Hepatocyte (in vitro differentiated cells): ENCODE measurements around the gene NKD1. TPM values are rescaled to one million over a fixed set of nuclear protein-coding genes. Genes with fewer than 3 reads are reported as not detected.
"Not testable (repeated sequence)": the region's sequence is repeated elsewhere in the genome, so short reads cannot be mapped to it uniquely, and the experiment has no call there.

Experiments
- DNase-seq: peaks from one replicate; pipeline ENCODE4 v3.0.0-alpha.2; 2016; ENCODE audit warnings: low spot score
- H2AFZ ChIP-seq: fragments of 200-600 bp; sonication (generic); 2 replicates; pipeline ENCODE4 v1.6.0; 2016; ENCODE audit warnings: antibody characterized with exemption, mild to moderate bottlenecking
- H3K27ac ChIP-seq: fragments of 200-600 bp; sonication (generic); 2 replicates; pipeline ENCODE4 v1.5.1; 2016; ENCODE audit warnings: mild to moderate bottlenecking
- H3K27me3 ChIP-seq: fragments of 200-600 bp; sonication (generic); 2 replicates; pipeline ENCODE4 v1.6.1; 2016
- H3K36me3 ChIP-seq: fragments of 200-600 bp; sonication (generic); replicated peaks from 2 replicates; pipeline ENCODE4 v1.5.1; 2016; ENCODE audit warnings: low read depth; ENCODE audit not compliant: insufficient read depth
- H3K4me1 ChIP-seq: fragments of 200-600 bp; sonication (generic); 2 replicates; pipeline ENCODE4 v1.5.1; 2016; ENCODE audit warnings: mild to moderate bottlenecking, moderate library complexity; ENCODE audit not compliant: insufficient read depth
- H3K4me2 ChIP-seq: fragments of 200-600 bp; sonication (generic); 2 replicates; pipeline ENCODE4 v1.6.0; 2016
- H3K4me3 ChIP-seq: fragments of 200-600 bp; sonication (generic); 2 replicates; pipeline ENCODE4 v1.5.1; 2016; ENCODE audit warnings: mild to moderate bottlenecking
- H3K79me2 ChIP-seq: fragments of 200-600 bp; sonication (generic); 2 replicates; pipeline ENCODE4 v1.6.0; 2017; ENCODE audit warnings: mild to moderate bottlenecking
- H3K9me2 ChIP-seq: fragments of 200-600 bp; sonication (generic); replicated peaks from 2 replicates; pipeline ENCODE4 v1.6.0; 2017; ENCODE audit warnings: mild to moderate bottlenecking; ENCODE audit not compliant: insufficient read depth
- H3K9me3 ChIP-seq: fragments of 200-600 bp; sonication (generic); 2 replicates; pipeline ENCODE4 v1.5.1; 2016; ENCODE audit warnings: low read depth, mild to moderate bottlenecking
- H4K20me1 ChIP-seq: fragments of 200-600 bp; sonication (generic); 2 replicates; pipeline ENCODE4 v1.6.0; 2016; ENCODE audit warnings: mild to moderate bottlenecking; ENCODE audit not compliant: insufficient read depth, poor library complexity, severe bottlenecking
- EZH2 ChIP-seq: fragments of 200-600 bp; sonication (generic); IDR thresholded peaks from 2 replicates; pipeline ENCODE4 v1.6.1; 2016; ENCODE audit warnings: antibody characterized with exemption, mild to moderate bottlenecking, borderline replicate concordance
- EZH2phosphoT487 ChIP-seq: fragments of 200-600 bp; sonication (generic); IDR thresholded peaks from one replicate; pipeline ENCODE4 v1.6.1; 2018; ENCODE audit warnings: antibody characterized with exemption, mild to moderate bottlenecking, low read depth, moderate library complexity; ENCODE audit not compliant: unreplicated experiment, severe bottlenecking
- WGBS: methylation state at CpG from one replicate; pipeline ENCODE4 v1.1.6; 2016; ENCODE audit warnings: low lambda C conversion rate; ENCODE audit errors: missing lambda C conversion rate; 5-methylcytosine and 5-hydroxymethylcytosine counted together
- polyA plus RNA-seq: library from polyadenylated mRNA; unstranded; fragments of >200 nt; fragmentation: Nextera tagmentation; extraction: Ambion mirVana; gene quantifications from 2 replicates; pipeline ENCODE4 v1.2.1, GENCODE V29; 2016
- total RNA-seq: library from RNA; depleted of rRNA; stranded (reverse); fragments of >200 nt; gene quantifications from 2 replicates; pipeline ENCODE4 v1.2.3, GENCODE V29; 2014
- TF ChIP-seq, protein P1 (sequence below): fragments of 200-600 bp; sonication (generic); IDR thresholded peaks from 2 replicates; pipeline ENCODE4 v1.5.1; 2016; ENCODE audit warnings: antibody characterized with exemption, mild to moderate bottlenecking; ENCODE audit not compliant: poor library complexity

NKD1 gene
- total and polyA plus RNA-seq, 2 experiments from 2014 or later, result 5.9 to 26.3 TPM

DNA sequence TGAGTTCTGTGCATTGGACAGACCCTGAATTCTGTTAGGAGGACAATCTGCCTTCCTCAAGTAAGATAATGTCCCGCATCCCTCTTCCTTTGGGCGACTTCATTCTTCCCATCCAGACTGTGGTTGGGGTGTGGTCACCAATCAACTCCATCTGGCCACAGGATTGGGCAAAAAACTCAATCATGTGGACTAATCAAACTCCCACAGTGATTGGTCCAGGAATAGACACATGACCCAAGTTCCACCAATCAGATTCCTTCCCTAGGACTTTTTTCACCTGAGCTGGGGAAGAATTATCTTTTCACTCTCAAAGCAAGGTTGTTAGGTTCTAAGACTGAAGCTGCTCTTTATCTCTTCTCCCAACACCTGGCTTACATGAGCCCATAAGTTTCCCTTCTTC lies 13.2 kb upstream of the NKD1 start:
- 100% methylated on average over 2 of the region's 2 CpGs for WGBS
- H3K4me2 ChIP-seq, result no peak overlapping the region
- no peaks in the 10 kb centered on the region for H3K4me1 ChIP-seq

DNA sequence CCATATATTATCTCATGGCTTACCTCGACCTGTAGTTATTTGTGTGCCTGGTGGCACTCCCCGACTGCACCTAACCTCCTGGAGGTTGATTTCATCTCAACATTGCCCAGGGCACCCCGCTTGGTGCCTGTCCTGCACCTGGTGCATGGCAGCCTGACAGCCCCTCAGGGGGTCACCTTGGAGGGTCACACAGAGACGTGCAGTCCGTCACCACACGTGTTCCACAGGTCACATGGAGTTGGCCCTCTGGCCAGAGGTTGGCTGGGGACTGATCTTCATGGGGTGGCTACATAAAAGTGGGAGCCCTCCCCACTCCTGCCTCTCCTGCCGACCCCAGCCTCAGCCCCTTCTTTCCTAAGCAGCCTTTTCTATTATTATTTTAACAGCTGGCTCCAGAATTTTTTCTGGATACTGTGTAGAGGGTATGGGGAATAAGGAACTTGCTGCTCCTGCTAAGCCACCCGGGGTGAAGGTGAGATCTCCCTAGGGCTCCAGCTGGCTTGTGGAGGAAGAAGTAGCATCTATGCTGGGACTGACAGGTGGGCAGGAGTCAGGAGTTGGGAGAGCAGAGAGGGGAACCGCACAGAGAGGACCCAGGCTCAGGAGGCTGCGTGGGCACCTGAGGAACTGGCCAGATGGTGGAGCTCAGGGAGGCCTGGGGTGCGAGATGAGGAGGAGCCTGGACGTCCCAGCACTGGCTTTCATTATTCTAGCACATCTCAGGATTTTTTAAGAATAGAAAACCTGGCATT lies 12.5 kb upstream of the NKD1 start:
- no peaks in the 10 kb centered on the region for H3K4me1 ChIP-seq
- H3K27me3 ChIP-seq, result no peaks in the 10 kb centered on the region
- TF ChIP-seq EZH2 (no peak), EZH2phosphoT487 (no peak)
- H2AFZ ChIP-seq, result no peak overlapping the region
- H3K27ac ChIP-seq, result no peak overlapping the region
- no peaks in the 10 kb centered on the region for H3K9me2 ChIP-seq
- 93% methylated on average over 12 of the region's 12 CpGs for WGBS
- H3K9me3 ChIP-seq, result no peaks in the 10 kb centered on the region
- no peaks in the 10 kb centered on the region for H4K20me1 ChIP-seq
- H3K4me3 ChIP-seq, result no peak overlapping the region
- no peak for DNase-seq
- no peak overlapping the region for H3K4me2 ChIP-seq
- no peaks in the 10 kb centered on the region for H3K36me3 ChIP-seq
- no peaks in the 10 kb centered on the region for H3K79me2 ChIP-seq

More for the DNA sequence above, 13.2 kb upstream of the NKD1 start:
- no peak for DNase-seq
- TF ChIP-seq EZH2phosphoT487 (no peak), EZH2 (no peak)
- TF ChIP-seq, protein P1, sequence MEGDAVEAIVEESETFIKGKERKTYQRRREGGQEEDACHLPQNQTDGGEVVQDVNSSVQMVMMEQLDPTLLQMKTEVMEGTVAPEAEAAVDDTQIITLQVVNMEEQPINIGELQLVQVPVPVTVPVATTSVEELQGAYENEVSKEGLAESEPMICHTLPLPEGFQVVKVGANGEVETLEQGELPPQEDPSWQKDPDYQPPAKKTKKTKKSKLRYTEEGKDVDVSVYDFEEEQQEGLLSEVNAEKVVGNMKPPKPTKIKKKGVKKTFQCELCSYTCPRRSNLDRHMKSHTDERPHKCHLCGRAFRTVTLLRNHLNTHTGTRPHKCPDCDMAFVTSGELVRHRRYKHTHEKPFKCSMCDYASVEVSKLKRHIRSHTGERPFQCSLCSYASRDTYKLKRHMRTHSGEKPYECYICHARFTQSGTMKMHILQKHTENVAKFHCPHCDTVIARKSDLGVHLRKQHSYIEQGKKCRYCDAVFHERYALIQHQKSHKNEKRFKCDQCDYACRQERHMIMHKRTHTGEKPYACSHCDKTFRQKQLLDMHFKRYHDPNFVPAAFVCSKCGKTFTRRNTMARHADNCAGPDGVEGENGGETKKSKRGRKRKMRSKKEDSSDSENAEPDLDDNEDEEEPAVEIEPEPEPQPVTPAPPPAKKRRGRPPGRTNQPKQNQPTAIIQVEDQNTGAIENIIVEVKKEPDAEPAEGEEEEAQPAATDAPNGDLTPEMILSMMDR, result no peak
- H3K36me3 ChIP-seq, result no peaks in the 10 kb centered on the region
- no peak overlapping the region for H3K4me3 ChIP-seq
- no peak overlapping the region for H2AFZ ChIP-seq
- H3K79me2 ChIP-seq, result no peaks in the 10 kb centered on the region
- H3K27me3 ChIP-seq, result no peaks in the 10 kb centered on the region
- no peaks in the 10 kb centered on the region for H4K20me1 ChIP-seq
- H3K9me2 ChIP-seq, result no peaks in the 10 kb centered on the region
- no peaks in the 10 kb centered on the region for H3K9me3 ChIP-seq
- no peak overlapping the region for H3K27ac ChIP-seq

DNA sequence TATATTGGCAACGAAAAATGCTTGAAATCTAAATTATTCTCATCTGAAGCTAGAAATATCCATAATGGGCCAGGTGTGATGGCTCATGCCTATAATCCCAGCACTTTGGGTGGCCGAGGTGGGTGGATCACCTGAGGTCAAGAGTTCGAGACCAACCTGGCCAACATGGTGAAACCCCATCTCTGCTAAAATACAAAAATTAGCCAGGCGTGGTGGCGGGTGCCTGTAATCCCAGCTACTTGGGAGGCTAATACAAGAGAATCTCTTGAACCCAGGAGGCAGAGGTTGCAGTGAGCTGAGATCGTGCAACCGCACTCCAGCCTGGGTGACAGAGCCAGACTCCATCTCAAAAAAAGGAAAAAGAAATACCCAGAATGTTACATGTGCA lies 11.9 kb upstream of the NKD1 start:
- DNase-seq, H3K27ac ChIP-seq, H3K9me2 ChIP-seq, H3K27me3 ChIP-seq, H3K79me2 ChIP-seq, H3K9me3 ChIP-seq, H3K4me3 ChIP-seq, H4K20me1 ChIP-seq, H2AFZ ChIP-seq, H3K4me1 ChIP-seq, H3K4me2 ChIP-seq, H3K36me3 ChIP-seq: not testable (repeated sequence)
- WGBS, result 90% methylated on average over 7 of the region's 7 CpGs

DNA sequence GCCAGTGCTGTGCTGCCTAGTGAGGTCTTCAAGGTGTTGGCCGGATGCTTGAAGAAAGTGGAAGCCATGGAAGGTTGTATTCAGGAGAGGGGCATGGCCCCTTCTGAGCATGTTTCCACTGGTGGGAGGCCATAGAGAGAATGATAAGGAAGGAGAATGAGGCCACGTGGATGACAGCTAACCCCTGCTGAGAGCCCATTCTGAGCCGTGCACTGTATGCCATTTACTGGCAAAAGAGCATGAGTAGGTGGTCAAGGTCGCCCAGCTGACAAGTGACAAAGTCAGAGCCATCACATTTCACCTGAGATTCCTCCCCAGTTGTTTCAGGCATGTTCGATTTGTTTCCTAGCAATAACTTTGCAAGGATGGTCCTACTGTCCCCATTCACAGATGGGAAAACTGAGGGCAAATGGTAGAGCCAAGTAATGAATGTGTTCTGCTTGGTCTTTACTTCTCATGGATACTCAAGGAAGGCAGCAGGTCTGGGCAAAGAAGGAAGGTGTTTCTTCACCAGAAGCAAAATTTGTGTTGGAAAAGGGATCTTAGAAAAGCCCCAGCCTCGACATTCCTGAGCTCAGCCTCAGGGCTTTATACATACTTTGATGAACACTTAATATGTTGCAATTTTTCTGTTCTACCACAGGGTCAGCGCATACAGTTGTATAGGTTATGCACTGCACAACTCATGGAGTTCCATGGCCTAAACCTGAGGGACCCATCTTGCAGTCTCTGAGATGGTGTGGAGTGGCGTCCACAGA lies 10.5 kb upstream of the NKD1 start:
- no peaks in the 10 kb centered on the region for H3K9me2 ChIP-seq
- TF ChIP-seq EZH2 (no peak), EZH2phosphoT487 (no peak)
- no peak overlapping the region for H3K4me2 ChIP-seq
- no peak overlapping the region for H2AFZ ChIP-seq
- WGBS, result 81% methylated on average over 8 of the region's 8 CpGs
- H3K4me3 ChIP-seq, result no peak overlapping the region
- no peaks in the 10 kb centered on the region for H4K20me1 ChIP-seq
- H3K27ac ChIP-seq, result no peak overlapping the region
- H3K79me2 ChIP-seq, result no peaks in the 10 kb centered on the region
- H3K36me3 ChIP-seq, result no peaks in the 10 kb centered on the region
- no peaks in the 10 kb centered on the region for H3K4me1 ChIP-seq
- DNase-seq, result no peak
- H3K27me3 ChIP-seq, result no peaks in the 10 kb centered on the region
- H3K9me3 ChIP-seq, result no peaks in the 10 kb centered on the region
